ENCODE data around the gene ELP1.

- TF ChIP-seq CTCF (IDR thresholded peaks at IDR 0.05) (no peak), POLR2AphosphoS5 (IDR thresholded peaks at IDR 0.05) (no peak), EP300 (IDR thresholded peaks at IDR 0.05; ENCODE audit: low read depth) (no peak), POLR2A (IDR thresholded peaks at IDR 0.05) (no peak)
These were observed 110.1 kb downstream of the ELP1 start for GRCh38 chr9:108823829-108824228.
